Skin of body (tissue), 2 donors: ENCODE results near the gene MAN2A2. TPM values are rescaled to one million over a fixed set of nuclear protein-coding genes. Genes with fewer than 3 reads are reported as not detected.
A peak's percentile ranks its signal among the peaks of the same experiment; 100 is the strongest.
"Not testable (repeated sequence)": the region's sequence is repeated elsewhere in the genome, so short reads cannot be mapped to it uniquely, and the experiment has no call there.

Source experiments
- DNase-seq: peaks from one replicate; lab custom pipeline; 2025; lab: John Stamatoyannopoulos, UW
- total RNA-seq: library from RNA; depleted of rRNA; stranded (reverse); fragments of >200 nt; gene quantifications from one replicate; pipeline ENCODE4 v1.2.3, GENCODE V29; 2014

MAN2A2 gene
- total RNA-seq, 1 donor from 2014 or later = 22.5 TPM

DNA sequence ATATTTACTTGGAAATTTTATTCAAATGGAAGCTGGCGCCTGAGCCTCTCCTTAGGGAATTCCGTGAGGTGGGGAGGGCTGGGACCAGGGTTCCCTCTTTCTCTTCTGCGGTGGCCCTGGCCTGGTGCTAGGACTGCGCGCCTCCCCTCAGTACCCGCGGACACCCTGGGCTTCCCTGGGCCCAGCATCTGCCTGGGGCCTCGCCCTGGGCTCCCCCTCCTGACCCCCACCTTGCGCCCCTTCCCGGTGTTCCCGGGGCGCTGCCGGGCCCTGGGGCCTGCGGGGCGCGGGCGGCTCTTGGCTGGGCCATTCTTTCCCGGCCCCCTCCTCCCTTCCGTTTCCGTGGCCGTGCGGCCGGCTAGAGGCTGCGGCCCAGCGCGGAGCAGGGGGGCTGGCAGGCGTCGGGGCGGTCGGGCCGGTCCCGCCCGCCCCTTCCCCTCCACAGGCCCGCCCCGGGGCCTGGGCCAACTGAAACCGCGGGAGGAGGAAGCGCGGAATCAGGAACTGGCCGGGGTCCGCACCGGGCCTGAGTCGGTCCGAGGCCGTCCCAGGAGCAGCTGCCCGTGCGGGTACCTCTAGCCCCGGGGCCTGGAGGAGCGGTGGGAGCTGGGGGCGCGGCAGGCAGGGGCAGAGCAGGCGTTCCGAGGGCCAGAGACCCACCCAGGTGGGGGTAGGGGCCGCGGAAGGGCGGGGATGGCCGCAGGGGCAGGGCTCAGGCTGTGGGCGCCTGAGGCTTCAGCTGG is 19.0 kb upstream of the MAN2A2 start, which contains the start of gene FES:
TSS of gene FES (plus strand) at position 529 of the 743 bp plus-strand sequence. CDS start 542 bp downstream, outside the sequence.
- no peak for DNase-seq

DNA sequence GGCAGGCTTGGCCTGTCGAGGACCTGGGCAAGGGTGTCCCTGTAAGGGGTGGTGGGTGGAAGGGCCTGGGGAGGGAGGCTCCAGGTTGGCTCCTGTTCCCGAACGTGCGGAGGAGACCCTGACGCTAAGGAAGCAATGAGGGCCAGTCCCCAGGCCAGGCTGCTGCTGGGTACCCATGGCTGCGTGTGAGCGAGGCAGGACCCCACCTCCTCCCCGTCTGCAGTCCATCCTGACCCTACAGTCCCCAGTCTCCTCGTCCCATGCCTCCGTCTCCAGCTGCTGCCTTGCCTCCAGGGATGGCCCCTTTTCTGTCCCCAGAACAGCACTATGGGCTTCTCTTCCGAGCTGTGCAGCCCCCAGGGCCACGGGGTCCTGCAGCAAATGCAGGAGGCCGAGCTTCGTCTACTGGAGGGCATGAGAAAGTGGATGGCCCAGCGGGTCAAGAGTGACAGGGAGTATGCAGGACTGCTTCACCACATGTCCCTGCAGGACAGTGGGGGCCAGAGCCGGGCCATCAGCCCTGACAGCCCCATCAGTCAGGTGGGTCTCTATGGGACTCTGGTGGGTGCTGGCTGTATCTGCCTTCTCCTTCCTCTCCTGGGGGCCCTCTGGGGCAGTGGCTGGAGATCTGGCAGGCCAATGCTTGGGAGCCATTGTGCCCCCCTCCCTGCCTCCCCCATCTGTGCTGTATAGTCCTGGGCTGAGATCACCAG is 18.2 kb upstream of the MAN2A2 start:
- no peak for DNase-seq

DNA sequence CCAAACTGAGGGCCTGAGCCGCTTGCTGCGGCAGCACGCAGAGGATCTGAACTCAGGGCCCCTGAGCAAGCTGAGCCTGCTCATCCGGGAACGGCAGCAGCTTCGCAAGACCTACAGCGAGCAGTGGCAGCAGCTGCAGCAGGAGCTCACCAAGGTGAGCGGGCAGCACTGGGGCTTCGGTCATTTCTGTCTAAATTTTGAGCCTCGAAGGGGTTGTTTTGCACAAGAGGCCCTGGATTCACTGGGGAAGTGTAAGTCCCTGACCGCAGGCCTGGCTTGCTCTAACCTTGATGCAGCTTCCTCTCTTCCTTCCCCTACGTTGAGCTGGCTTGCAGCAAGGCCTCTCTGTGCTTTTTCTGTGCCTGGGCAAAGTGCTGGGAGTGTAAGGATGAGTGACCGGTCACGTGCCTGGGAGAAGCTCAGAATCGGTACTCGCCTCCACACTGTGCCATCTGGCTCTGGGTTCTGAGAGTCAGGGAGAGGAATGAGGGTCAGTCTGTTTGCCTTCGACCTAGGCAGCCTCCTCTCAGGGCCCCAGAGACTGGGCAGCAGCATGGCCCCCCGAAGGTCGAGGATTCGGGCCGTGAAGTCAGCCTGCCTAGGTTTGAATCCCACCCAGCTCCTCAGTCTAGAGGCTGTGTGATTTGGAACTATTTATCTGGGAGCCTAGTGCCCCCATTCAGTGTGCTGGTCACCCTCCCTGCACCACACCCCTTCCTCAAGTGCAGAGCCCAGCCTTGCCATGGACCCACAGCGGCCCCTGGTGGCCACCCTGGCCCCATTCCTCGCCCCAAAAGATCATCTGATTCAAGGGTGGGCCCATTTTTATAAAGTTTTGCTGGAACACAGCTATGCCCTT is 17.4 kb upstream of the MAN2A2 start:
- DNase-seq = peak; percentile 70

DNA sequence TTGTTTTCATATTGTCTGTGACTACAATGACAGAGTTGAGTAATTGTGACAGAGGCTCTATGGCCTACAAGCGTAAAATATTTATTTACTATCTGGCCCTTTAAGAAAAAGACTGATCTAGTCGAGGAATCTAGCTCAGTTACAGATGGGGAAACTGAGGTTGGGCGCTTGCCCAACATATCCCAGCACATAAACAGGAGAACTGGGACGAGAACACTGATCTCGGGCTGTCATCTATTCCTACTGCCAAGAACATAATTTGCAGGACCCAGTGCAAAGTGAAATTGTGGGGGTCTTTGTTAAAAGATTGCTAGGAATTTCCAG is 16.8 kb upstream of the MAN2A2 start:
- no peak for DNase-seq

GRCh38 chr15:90887037-90887481 is 16.0 kb upstream of the MAN2A2 start:
- DNase-seq = no peak

DNA sequence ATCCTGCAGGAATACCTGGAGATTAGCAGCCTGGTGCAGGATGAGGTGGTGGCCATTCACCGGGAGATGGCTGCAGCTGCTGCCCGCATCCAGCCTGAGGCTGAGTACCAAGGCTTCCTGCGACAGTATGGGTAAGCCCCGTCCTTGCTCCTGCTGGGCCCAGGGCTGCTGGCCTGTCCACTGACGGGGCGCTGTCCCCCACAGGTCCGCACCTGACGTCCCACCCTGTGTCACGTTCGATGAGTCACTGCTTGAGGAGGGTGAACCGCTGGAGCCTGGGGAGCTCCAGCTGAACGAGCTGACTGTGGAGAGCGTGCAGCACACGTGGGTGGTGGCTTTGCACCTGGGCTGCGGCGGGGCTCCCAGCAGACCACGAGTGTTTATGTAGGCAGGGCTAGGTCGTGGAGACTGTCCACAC is 13.8 kb upstream of the MAN2A2 start:
- DNase-seq = no peak

DNA sequence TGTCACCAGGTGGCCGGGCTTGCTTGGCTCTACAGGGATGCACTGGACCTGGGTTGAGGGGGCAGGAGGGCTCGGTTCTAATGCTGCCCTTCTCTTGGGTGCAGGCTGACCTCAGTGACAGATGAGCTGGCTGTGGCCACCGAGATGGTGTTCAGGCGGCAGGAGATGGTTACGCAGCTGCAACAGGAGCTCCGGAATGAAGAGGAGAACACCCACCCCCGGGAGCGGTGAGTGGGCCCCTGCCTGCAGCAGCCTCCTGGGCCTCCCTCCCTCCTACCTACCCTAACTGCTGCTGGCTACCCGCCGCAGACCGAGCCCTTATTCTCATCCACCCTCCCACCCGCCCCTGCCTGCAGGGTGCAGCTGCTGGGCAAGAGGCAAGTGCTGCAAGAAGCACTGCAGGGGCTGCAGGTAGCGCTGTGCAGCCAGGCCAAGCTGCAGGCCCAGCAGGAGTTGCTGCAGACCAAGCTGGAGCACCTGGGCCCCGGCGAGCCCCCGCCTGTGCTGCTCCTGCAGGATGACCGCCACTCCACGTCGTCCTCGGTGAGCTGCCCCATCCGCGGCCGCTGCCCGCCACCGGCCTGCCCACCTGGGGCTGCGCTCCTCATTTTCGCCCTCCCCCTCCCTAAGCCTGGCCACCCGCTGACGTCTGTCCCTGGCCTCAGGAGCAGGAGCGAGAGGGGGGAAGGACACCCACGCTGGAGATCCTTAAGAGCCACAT is 13.2 kb upstream of the MAN2A2 start:
- DNase-seq = no peak

DNA sequence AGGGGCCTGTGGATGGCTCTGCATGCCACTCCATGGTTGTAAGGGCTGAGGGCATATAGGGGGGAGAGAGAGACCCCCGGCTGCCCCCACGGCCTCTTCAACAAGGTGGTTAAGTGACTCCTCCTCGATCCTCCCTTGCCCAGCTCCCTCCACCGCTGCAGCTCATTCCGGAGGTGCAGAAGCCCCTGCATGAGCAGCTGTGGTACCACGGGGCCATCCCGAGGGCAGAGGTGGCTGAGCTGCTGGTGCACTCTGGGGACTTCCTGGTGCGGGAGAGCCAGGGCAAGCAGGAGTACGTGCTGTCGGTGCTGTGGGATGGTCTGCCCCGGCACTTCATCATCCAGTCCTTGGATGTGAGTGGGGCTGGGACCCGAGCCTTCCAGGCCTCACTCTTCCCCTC is 12.3 kb upstream of the MAN2A2 start:
- no peak for DNase-seq

DNA sequence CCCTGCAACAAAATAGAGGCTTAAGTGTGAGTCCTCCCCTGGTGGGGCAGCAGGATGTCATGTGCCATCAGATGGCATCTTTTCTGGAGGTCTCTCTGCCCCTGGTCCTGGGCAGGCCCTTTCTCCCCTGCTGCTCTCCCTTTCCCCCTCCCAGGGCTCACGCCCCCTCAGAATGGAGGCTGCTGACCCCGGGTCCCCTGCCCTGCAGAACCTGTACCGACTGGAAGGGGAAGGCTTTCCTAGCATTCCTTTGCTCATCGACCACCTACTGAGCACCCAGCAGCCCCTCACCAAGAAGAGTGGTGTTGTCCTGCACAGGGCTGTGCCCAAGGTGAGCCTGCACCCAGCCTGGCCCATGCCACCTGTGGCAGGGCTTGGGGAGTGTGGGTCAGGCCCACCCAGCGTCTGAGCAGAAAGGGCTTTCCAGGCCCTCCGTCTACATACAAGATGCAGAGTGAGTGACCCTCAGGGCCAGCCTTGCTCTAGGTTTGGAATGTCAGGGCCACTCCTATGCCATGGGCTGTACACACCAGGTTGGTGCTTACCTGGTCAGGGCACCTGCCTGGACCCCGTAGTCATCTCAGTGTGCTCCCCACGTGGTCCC is 11.7 kb upstream of the MAN2A2 start:
- DNase-seq = no peak

DNA sequence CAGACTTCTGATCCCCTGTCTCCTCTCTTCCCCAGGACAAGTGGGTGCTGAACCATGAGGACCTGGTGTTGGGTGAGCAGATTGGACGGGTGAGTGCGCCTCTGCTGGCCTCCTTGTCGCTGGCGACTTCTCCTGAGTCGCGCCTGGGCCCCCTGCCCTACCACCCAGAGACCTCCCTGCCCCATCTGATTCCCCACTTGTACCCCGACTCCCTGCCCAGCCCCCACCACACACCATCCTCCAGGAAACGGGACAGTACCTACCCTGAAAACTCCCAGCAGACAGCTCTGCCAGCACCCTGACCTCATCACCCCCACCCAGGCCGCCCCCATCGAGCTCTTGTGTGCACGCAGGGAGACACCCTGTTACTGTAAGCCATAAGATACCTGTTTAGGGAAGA is 11.1 kb upstream of the MAN2A2 start:
- no peak for DNase-seq

DNA sequence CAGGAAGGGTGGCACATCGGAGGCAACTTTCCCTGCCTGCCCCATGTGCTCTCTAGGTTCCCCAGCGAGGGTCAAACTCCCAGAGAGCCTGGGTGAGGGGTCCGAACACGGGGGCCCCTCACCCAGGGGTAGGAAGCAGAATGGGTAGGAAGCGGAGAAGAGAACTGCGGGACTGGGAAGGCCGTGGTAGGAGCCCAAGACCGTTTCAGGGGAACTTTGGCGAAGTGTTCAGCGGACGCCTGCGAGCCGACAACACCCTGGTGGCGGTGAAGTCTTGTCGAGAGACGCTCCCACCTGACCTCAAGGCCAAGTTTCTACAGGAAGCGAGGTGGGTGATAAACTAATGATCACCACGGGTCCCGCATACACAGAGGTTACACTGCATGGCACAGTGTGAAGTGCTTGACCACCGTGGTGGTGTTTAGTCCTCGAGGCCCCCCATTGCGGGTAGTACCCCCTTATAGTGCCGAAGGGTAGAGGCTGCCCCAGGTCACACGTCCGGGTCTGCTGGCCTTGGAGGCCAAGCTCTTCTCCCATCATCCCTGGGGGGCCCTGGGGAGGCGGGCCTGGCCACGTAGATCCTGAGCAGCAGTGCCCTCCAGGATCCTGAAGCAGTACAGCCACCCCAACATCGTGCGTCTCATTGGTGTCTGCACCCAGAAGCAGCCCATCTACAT is 10.5 kb upstream of the MAN2A2 start:
- no peak for DNase-seq

DNA sequence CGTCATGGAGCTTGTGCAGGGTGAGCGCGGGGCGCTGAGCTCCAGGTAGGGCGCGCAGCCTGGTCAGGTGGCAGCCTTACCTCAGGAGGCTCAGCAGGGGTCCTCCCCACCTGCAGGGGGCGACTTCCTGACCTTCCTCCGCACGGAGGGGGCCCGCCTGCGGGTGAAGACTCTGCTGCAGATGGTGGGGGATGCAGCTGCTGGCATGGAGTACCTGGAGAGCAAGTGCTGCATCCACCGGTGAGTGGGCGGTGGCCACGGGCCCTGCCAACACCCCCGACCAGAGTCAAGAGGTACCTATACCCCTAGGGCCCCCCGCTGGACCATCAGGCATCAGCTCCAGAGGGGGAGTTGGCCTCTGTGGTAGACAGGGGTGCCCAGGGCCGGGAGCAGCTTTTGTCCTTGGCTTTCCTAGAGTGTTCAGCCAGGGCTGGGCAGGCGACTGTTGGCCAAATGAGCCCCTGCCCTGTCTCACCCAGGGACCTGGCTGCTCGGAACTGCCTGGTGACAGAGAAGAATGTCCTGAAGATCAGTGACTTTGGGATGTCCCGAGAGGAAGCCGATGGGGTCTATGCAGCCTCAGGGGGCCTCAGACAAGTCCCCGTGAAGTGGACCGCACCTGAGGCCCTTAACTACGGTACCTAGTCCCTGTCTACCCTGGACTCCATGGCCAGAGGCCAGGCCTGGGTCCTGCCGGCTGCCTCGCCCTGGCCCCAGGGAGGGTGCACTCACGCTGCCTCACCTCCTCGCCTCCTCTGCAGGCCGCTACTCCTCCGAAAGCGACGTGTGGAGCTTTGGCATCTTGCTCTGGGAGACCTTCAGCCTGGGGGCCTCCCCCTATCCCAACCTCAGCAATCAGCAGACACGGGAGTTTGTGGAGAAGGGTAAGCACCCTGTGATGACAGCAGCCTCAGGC is 9.7 kb upstream of the MAN2A2 start:
- no peak for DNase-seq

DNA sequence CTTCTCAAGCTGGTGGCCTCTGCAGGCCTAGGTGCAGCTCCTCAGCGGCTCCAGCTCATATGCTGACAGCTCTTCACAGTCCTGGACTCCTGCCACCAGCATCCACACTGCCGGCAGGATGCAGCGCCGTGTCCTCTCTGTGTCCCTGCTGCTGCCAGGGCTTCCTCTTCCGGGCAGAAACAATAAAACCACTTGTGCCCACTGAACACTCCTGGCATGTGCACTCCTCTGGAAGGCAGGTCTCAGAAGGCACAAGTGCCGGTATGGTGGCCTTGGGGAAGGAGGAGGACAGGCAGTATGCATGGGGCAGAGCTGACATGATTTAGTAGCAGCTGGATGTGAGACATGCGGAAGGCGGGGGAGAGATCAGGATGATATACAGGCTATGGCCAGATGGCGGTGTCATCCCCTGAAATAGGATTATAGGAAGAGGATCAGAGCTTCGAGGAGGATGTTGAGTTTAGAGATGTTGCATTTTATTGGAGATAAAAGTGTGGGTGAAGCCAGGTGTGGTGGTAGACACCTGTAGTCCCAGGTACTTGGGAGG is 7.5 kb upstream of the MAN2A2 start:
- DNase-seq = peak; percentile 58

- DNase-seq = not testable (repeated sequence)
These were observed 5.9 kb upstream of the MAN2A2 start for GRCh38 chr15:90897131-90897655.

DNA sequence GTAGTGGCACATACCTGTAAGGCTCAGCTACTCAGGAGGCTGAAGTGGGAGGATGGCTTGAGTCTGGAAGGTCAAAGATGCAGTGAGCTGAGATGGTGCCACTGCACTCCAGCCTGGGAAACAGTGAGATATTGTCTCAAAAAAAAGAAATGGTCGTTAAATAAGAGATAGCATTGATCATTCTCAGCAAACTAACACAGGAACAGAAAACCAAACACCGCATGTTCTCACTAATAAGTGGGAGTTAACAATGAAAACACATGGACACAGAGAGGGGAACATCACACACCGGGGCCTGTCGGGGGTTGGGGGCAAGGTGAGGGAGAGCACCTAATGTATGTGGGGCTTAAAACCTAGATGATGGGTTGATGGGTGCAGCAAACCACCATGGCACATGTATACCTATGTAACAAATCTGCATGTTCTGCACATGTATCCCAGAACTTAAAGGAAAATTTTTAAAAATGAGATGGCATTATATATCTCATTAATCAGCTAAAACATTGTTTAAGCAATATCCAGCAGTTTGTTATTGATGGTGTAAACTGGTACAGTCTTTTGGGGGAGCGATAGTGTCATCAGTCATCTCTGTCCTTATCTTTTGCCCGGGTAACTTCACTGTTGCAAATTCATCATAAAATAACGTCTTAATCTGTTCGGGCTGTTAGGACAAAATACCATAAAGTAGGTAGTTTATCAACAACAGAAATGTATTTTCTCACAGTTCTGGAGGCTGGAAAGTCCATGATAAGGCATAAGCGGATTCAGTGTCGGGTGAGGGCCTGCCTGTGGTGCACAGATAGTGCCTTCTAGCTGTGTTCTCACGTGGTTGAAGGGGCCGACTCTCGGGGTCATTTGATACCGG is 1.7 kb upstream of the MAN2A2 start:
- no peak for DNase-seq

DNA sequence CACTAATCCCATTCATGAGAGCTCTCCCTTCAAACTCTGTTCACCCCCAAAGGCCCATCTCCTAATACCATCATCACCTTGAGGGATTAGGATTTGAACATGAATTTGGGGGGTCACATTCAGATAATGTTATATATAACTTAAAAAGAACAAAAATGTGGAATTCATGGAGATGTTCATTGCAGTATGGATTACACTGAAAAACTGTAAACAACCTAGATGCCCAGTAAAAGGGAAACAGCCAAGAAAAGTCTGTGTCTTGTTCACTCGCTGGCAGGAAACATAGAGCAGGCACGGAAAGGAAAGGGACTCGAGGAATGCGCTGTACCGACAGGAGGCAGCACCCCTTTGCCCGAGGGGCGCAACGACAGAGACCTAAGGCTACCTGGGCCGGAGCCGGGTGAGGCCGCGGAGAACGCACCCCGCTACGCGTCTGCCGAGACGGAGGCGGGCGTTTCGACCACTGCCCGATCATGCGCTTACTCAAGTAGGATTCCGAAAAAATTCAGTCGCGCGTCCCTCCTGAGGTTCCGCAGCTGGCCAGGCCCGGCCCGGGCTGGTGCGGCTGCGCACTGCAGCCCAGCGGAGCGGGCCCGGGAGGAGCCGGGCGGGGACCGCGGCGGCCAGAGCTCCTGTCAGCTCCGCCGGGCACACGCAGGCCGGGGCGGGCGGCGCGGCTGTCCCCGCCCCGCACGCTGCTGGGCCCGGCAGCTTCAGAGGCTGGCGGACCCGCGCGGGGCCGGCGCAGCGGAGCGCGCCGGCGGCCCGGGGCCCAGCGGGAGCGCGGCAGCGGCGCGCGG is 862 bp upstream of the MAN2A2 start:
- DNase-seq = peak; percentile 75
